ENCODE measurements around the gene NAV3. TPM values are rescaled to one million over a fixed set of nuclear protein-coding genes. Genes with fewer than 3 reads are reported as not detected.

NAV3 gene
- total and polyA plus RNA-seq, 7 donors, result 0.47 to 4.2 (median 2.2) TPM

- TF ChIP-seq, protein P1, sequence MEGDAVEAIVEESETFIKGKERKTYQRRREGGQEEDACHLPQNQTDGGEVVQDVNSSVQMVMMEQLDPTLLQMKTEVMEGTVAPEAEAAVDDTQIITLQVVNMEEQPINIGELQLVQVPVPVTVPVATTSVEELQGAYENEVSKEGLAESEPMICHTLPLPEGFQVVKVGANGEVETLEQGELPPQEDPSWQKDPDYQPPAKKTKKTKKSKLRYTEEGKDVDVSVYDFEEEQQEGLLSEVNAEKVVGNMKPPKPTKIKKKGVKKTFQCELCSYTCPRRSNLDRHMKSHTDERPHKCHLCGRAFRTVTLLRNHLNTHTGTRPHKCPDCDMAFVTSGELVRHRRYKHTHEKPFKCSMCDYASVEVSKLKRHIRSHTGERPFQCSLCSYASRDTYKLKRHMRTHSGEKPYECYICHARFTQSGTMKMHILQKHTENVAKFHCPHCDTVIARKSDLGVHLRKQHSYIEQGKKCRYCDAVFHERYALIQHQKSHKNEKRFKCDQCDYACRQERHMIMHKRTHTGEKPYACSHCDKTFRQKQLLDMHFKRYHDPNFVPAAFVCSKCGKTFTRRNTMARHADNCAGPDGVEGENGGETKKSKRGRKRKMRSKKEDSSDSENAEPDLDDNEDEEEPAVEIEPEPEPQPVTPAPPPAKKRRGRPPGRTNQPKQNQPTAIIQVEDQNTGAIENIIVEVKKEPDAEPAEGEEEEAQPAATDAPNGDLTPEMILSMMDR (IDR thresholded peaks at IDR 0.05), result no peak
- intact Hi-C loops (cut with DNase I), result no loop called here
- DNase-seq (no peak), ATAC-seq (no peak)
- Histone ChIP-seq H3K4me3 (no peak overlapping the region), H3K27me3 (ENCODE audit: insufficient read depth in 3 of 3, low read length in 2 of 3) (no peaks in the 10 kb centered on the region), H3K27ac (no peak overlapping the region), H3K9me3 (no peaks in the 10 kb centered on the region), H3K4me1 (no peaks in the 10 kb centered on the region), H3K36me3 (ENCODE audit: insufficient read depth in 1 of 2, low read depth in 1 of 2) (no peaks in the 10 kb centered on the region)
Observed at GRCh38 chr12:77949943-77950342, 119.2 kb downstream of the NAV3 start.

DNA sequence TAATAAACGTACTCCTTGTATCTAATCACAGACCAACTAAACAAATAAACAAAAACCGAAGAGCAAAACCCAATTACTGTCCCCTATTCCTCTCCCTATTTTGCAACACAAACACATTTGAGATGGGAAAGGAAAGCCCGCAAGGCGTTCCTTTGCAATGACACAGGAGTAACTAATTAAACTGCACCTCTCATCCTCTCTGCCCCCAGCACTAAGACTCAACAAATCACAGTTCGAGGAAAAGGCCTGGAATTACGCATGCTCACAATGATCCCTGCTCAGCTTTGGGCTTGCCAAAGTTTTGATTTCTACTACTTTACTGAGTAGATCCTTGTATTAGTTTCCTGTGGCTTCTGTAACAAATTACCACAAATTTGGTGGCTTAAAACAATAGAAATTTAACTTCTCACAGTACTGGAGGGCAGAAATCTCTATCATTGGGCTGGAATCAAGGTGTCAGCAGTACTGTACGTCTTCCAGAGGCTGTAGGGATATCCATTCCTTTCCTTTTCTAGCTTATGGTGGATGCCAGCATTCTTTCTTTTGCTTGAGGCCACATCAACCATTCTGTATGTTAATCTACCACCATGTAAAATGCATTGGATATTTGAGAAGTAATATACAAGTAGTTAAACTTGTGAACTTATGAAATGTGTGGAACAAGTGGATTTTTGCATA, 123.0 kb downstream of the NAV3 start:
- Histone ChIP-seq H3K27me3 (ENCODE audit: insufficient read depth in 3 of 3, low read length in 2 of 3) (no peaks in the 10 kb centered on the region), H3K36me3 (ENCODE audit: insufficient read depth in 1 of 2, low read depth in 1 of 2) (no peaks in the 10 kb centered on the region), H3K27ac (no peak overlapping the region), H3K4me3 (no peak overlapping the region), H3K9me3 (no peaks in the 10 kb centered on the region), H3K4me1 (no peaks in the 10 kb centered on the region)
- intact Hi-C loops (cut with DNase I), result no loop called here
- ATAC-seq, result no peak
- DNase-seq, result no peak
- TF ChIP-seq, protein P1 (IDR thresholded peaks at IDR 0.05), result no peak
- WGBS, 3 donors, result 88 to 91% (median 89%) methylated on average over 7 of the region's 7 CpGs

GRCh38 chr12:77954206-77954555, 123.5 kb downstream of the NAV3 start:
- no peak for ATAC-seq

DNA sequence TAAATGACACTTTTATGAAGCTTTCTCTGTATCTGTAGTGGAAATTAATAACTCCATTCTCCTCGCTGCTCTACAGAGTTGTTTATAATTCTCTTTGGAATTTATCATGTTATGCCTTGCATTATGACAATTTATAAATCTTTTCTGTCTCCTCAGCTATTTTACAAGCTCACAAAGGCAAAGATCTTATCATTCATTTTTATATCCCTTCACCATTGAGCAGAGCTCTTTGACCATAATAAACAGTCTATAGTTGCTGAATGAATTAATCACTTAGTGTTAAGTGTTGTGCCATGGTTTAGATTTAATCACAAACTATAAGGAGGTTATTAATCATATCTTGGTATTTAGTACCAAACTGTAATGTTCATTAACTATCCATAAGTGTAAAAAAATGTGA, 126.4 kb downstream of the NAV3 start:
- no peak overlapping the region for H3K27ac ChIP-seq
- H3K36me3 ChIP-seq (ENCODE audit: insufficient read depth in 1 of 2, low read depth in 1 of 2), result no peaks in the 10 kb centered on the region
- H3K9me3 ChIP-seq, result no peaks in the 10 kb centered on the region
- ATAC-seq (no peak), DNase-seq (no peak)
- H3K4me1 ChIP-seq, result no peaks in the 10 kb centered on the region
- intact Hi-C loops (cut with DNase I), result no loop called here
- 78 to 88% (median 84%) methylated on average over 1 of the region's 1 CpG for WGBS, 3 donors
- TF ChIP-seq, protein P1 (IDR thresholded peaks at IDR 0.05), result no peak
- no peaks in the 10 kb centered on the region for H3K27me3 ChIP-seq (ENCODE audit: insufficient read depth in 3 of 3, low read length in 2 of 3)
- no peak overlapping the region for H3K4me3 ChIP-seq

More at GRCh38 chr12:77954206-77954555, 123.5 kb downstream of the NAV3 start:
- WGBS, 3 donors, result 84 to 100% (median 89%) methylated on average over 1 of the region's 1 CpG
- Histone ChIP-seq H3K36me3 (ENCODE audit: insufficient read depth in 1 of 2, low read depth in 1 of 2) (no peaks in the 10 kb centered on the region), H3K9me3 (no peaks in the 10 kb centered on the region), H3K27ac (no peak overlapping the region), H3K4me3 (no peak overlapping the region), H3K27me3 (ENCODE audit: insufficient read depth in 3 of 3, low read length in 2 of 3) (no peaks in the 10 kb centered on the region), H3K4me1 (no peaks in the 10 kb centered on the region)
- intact Hi-C loops (cut with DNase I), result no loop called here
- no peak for DNase-seq
- TF ChIP-seq, protein P1 (IDR thresholded peaks at IDR 0.05), result no peak

GRCh38 chr12:77963576-77964178, 133.0 kb downstream of the NAV3 start:
- TF ChIP-seq, protein P1 (IDR thresholded peaks at IDR 0.05), result no peak
- WGBS, 3 donors, result 90 to 93% (median 90%) methylated on average over 2 of the region's 2 CpGs
- ATAC-seq, result no peak
- Histone ChIP-seq H3K27me3 (ENCODE audit: insufficient read depth in 3 of 3, low read length in 2 of 3) (no peaks in the 10 kb centered on the region), H3K27ac (no peak overlapping the region), H3K4me1 (no peaks in the 10 kb centered on the region), H3K36me3 (ENCODE audit: insufficient read depth in 1 of 2, low read depth in 1 of 2) (no peaks in the 10 kb centered on the region), H3K4me3 (no peak overlapping the region), H3K9me3 (no peaks in the 10 kb centered on the region)
- intact Hi-C loops (cut with DNase I), result no loop called here
- DNase-seq, result no peak
